Neuronal stem cell (in vitro differentiated cells): Measurements from ENCODE around the gene CRAT.

Source experiments
- DNase-seq: peaks from one replicate; pipeline ENCODE4 v3.0.0-alpha.2; 2013; ENCODE audit warnings: low spot score
- H2AFZ ChIP-seq: one replicate; pipeline ENCODE4 v1.6.1; 2013; ENCODE audit warnings: mild to moderate bottlenecking, low read length, inconsistent platforms
- H2AK5ac ChIP-seq: 2 replicates; pipeline ENCODE4 v1.6.1; 2013; ENCODE audit warnings: low read depth, mild to moderate bottlenecking, inconsistent platforms, low read length, moderate library complexity, mixed read lengths
- H2BK120ac ChIP-seq: 2 replicates; pipeline ENCODE4 v1.6.1; 2013; ENCODE audit warnings: low read depth, mild to moderate bottlenecking, inconsistent platforms, low read length, moderate library complexity, mixed read lengths
- H2BK12ac ChIP-seq: one replicate; pipeline ENCODE4 v1.6.1; 2013; ENCODE audit warnings: low read length, inconsistent platforms
- H2BK15ac ChIP-seq: 2 replicates; pipeline ENCODE4 v1.6.1; 2013; ENCODE audit warnings: mild to moderate bottlenecking, low read length, inconsistent platforms, mixed read lengths
- H2BK5ac ChIP-seq: one replicate; pipeline ENCODE4 v1.6.1; 2013; ENCODE audit warnings: inconsistent platforms, mild to moderate bottlenecking, low read length, moderate library complexity
- H3K14ac ChIP-seq: one replicate; pipeline ENCODE4 v1.6.1; 2013; ENCODE audit warnings: low read length, inconsistent platforms
- H3K18ac ChIP-seq: 2 replicates; pipeline ENCODE4 v1.6.1; 2013; ENCODE audit warnings: low read length, inconsistent platforms
- H3K23ac ChIP-seq: 2 replicates; pipeline ENCODE4 v1.6.1; 2013; ENCODE audit warnings: low read depth, mild to moderate bottlenecking, mixed read lengths, low read length, inconsistent platforms; ENCODE audit not compliant: poor library complexity
- H3K27ac ChIP-seq: replicated peaks from 3 replicates; pipeline ENCODE4 v1.5.1; 2013; ENCODE audit warnings: low read length, inconsistent platforms
- H3K27me3 ChIP-seq, 3 experiments: 2 replicates each; pipeline ENCODE4 v1.6.1; 2013; ENCODE audit warnings: low read length in 3 of 3, mild to moderate bottlenecking in 2 of 3, inconsistent platforms in 1 of 3, low read depth in 1 of 3, mixed read lengths in 1 of 3, moderate library complexity in 1 of 3; ENCODE audit not compliant: control insufficient read depth in 3 of 3, insufficient read depth in 3 of 3
- H3K36me3 ChIP-seq, 2 donors: replicated peaks in 1 of 2; 2 replicates each; pipeline ENCODE4 v1.6.1; 2013; ENCODE audit warnings: low read length in 2 of 2; ENCODE audit not compliant: control insufficient read depth in 2 of 2, insufficient read depth in 2 of 2
- H3K4ac ChIP-seq: 2 replicates; pipeline ENCODE4 v1.6.1; 2013; ENCODE audit warnings: inconsistent platforms, mild to moderate bottlenecking, low read length, moderate library complexity
- H3K4me1 ChIP-seq, 2 donors: 1 replicate in 1 of 2; 2 replicates in 1 of 2; pipeline ENCODE4 v1.6.1; 2013; ENCODE audit warnings: low read length in 2 of 2, low read depth in 1 of 2; ENCODE audit not compliant: control insufficient read depth in 2 of 2, insufficient read depth in 1 of 2
- H3K4me2 ChIP-seq: one replicate; pipeline ENCODE4 v1.6.1; 2013; ENCODE audit warnings: mild to moderate bottlenecking, low read length, inconsistent platforms; ENCODE audit not compliant: insufficient read depth, poor library complexity, severe bottlenecking
- H3K4me3 ChIP-seq, 2 donors: 2 replicates each; pipeline ENCODE4 v1.5.1; 2013; ENCODE audit warnings: low read length in 2 of 2, mild to moderate bottlenecking in 2 of 2, inconsistent platforms in 1 of 2, moderate library complexity in 1 of 2
- H3K79me1 ChIP-seq: one replicate; pipeline ENCODE4 v1.6.1; 2013; ENCODE audit warnings: low read depth, mild to moderate bottlenecking, inconsistent platforms, low read length, moderate library complexity
- H3K9ac ChIP-seq: one replicate; pipeline ENCODE4 v1.6.1; 2013; ENCODE audit warnings: mild to moderate bottlenecking, low read depth, low read length, inconsistent platforms; ENCODE audit not compliant: poor library complexity
- H3K9me3 ChIP-seq, 2 donors: replicated peaks in 1 of 2; 2 replicates each; pipeline versions ENCODE3 to v1.6.1; 2013; ENCODE audit warnings: low read length in 2 of 2, mild to moderate bottlenecking in 2 of 2, inconsistent platforms in 1 of 2, low read depth in 1 of 2, mixed read lengths in 1 of 2, moderate library complexity in 1 of 2; ENCODE audit not compliant: control insufficient read depth in 2 of 2, insufficient read depth in 1 of 2
- H4K8ac ChIP-seq: one replicate; pipeline ENCODE4 v1.6.1; 2013; ENCODE audit warnings: low read depth, mild to moderate bottlenecking, inconsistent platforms, low read length, moderate library complexity
- H4K91ac ChIP-seq: one replicate; pipeline ENCODE4 v1.6.1; 2013; ENCODE audit warnings: low read length, low read depth, mild to moderate bottlenecking, inconsistent platforms; ENCODE audit not compliant: poor library complexity
- WGBS, 2 donors: extraction: QIAGEN DNeasy Blood & Tissue Kit; methylation state at CpG; one replicate each; pipeline ENCODE4 v1.1.7; 2013; ENCODE audit warnings: missing lambda C conversion rate in 2 of 2, mixed read lengths in 1 of 2; ENCODE audit not compliant: insufficient read length in 2 of 2, insufficient replicate concordance in 1 of 2; ENCODE audit errors: extremely low coverage in 2 of 2; 5-methylcytosine and 5-hydroxymethylcytosine counted together

The CRAT gene

GRCh38 chr9:129142138-129142935 is 31.7 kb upstream of the CRAT start:
- no peak overlapping the region for H2AFZ ChIP-seq
- H3K9me3 ChIP-seq, result no peaks in the 10 kb centered on the region
- DNase-seq, result no peak
- H3K79me1 ChIP-seq, result peaks cover 11% of the 10 kb centered on the region
- peak overlapping the region; percentile 99 for H2BK5ac ChIP-seq
- WGBS, 2 donors, result no CpG with 5 or more reads among the region's 15 CpGs
- no peak overlapping the region for H3K4me3 ChIP-seq
- H2BK120ac ChIP-seq, result peak overlapping the region; percentile 69
- H3K4me1 ChIP-seq, result peaks cover 57 to 71% of the 10 kb centered on the region in 2 donors
- H4K8ac ChIP-seq, result no peak overlapping the region
- H3K4me2 ChIP-seq, result no peak overlapping the region
- H2AK5ac ChIP-seq, result peak overlapping the region; percentile 98
- peak overlapping the region; percentile 46 for H2BK15ac ChIP-seq
- no peaks in the 10 kb centered on the region for H3K27me3 ChIP-seq
- H3K14ac ChIP-seq, result no peak overlapping the region
- H3K18ac ChIP-seq, result peak overlapping the region; percentile 81
- no peak overlapping the region for H3K9ac ChIP-seq
- peak overlapping the region; percentile 33 for H3K27ac ChIP-seq
- H2BK12ac ChIP-seq, result peak overlapping the region; percentile 77
- peak overlapping the region; percentile 52 for H3K23ac ChIP-seq
- H3K4ac ChIP-seq, result no peak overlapping the region
- peak overlapping the region; percentile 40 for H4K91ac ChIP-seq
- peaks cover 14 to 51% of the 10 kb centered on the region in 2 donors for H3K36me3 ChIP-seq

- peak overlapping the region; percentile 99 for H2BK5ac ChIP-seq
- peak overlapping the region; percentile 82 for H3K9ac ChIP-seq
- peak overlapping the region; percentile 49 to 62 for H3K4me3 ChIP-seq
- peak overlapping the region; percentile 77 for H2BK120ac ChIP-seq
- H3K4ac ChIP-seq, result no peak overlapping the region
- no peak for DNase-seq
- peak overlapping the region; percentile 96 for H3K18ac ChIP-seq
- no peaks in the 10 kb centered on the region for H3K27me3 ChIP-seq
- H4K8ac ChIP-seq, result peak overlapping the region; percentile 54
- peak overlapping the region; percentile 54 for H3K4me2 ChIP-seq
- peak overlapping the region; percentile 90 for H4K91ac ChIP-seq
- H3K4me1 ChIP-seq, result peaks cover 50 to 68% of the 10 kb centered on the region in 2 donors
- H3K14ac ChIP-seq, result peak overlapping the region; percentile 14
- H3K23ac ChIP-seq, result peak overlapping the region; percentile 43
- H2BK12ac ChIP-seq, result peak overlapping the region; percentile 98
- peak overlapping the region; percentile 45 for H2AFZ ChIP-seq
- H3K9me3 ChIP-seq, result no peaks in the 10 kb centered on the region
- H3K36me3 ChIP-seq, result peaks cover 20 to 55% of the 10 kb centered on the region in 2 donors
- H2AK5ac ChIP-seq, result peak overlapping the region; percentile 100
- peak overlapping the region; percentile 86 for H2BK15ac ChIP-seq
- H3K27ac ChIP-seq, result peak overlapping the region; percentile 100
- peaks cover 8% of the 10 kb centered on the region for H3K79me1 ChIP-seq
- no CpG with 5 or more reads among the region's 13 CpGs for WGBS, 2 donors
These were observed 30.8 kb upstream of the CRAT start for GRCh38 chr9:129141066-129142041.

DNA sequence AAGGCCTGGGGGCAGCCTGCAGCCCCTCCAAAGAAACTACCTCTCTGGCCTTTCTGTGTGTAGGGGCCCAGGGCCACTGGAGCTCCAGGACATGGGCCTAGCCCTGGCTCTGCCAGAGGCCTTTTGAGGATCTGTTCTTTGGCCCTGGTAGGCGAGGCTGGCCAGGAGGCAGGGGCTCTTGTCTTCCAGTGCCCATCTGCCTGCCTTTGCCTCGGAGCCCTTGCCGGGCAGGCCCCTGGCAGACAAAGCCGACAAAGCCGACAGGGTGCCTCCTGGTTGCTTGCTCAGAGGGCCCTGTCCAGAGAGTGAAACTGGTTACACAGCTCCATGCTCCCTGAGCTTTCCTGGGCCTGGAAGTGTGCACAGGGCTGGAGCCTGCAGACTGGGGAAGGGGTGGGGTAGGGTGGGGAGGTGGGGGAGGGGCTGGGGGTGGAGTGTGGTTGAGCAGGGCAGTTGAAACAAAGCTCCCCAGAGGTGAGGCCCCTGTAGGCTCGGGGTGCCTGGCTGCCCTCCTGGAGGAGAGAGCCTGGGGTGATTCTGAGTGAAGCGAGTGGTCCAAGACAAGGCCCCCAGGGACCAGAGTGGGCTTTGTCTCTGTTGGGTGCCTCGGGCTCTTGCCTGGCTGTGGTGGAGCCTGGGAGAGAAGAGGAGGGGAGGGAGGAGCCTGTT is 29.9 kb upstream of the CRAT start:
- Histone ChIP-seq H3K9ac (peak overlapping the region; percentile 89), H4K8ac (peak overlapping the region; percentile 53), H3K4me1 (peaks cover 44 to 60% of the 10 kb centered on the region in 2 donors), H3K27me3 (no peaks in the 10 kb centered on the region), H3K79me1 (peaks cover 8% of the 10 kb centered on the region), H2AFZ (peak overlapping the region; percentile 45), H2BK120ac (peak overlapping the region; percentile 98), H3K14ac (peak overlapping the region; percentile 5), H3K23ac (peak overlapping the region; percentile 8), H3K18ac (peak overlapping the region; percentile 100), H3K4ac (peak overlapping the region; percentile 31), H3K27ac (peak overlapping the region; percentile 100), H2AK5ac (peak overlapping the region; percentile 100), H3K36me3 (peaks cover 22 to 57% of the 10 kb centered on the region in 2 donors), H3K9me3 (no peaks in the 10 kb centered on the region), H2BK15ac (peak overlapping the region; percentile 60), H3K4me3 (peak overlapping the region; percentile 49 to 62), H3K4me2 (peak overlapping the region; percentile 58), H2BK5ac (peak overlapping the region; percentile 99), H4K91ac (peak overlapping the region; percentile 98), H2BK12ac (peak overlapping the region; percentile 3)
- no peak for DNase-seq
- WGBS, 2 donors, result no CpG with 5 or more reads among the region's 8 CpGs
